Transverse colon (tissue), 4 donors: ENCODE results near the gene TRIP13. TPM values are rescaled to one million over a fixed set of nuclear protein-coding genes. Genes with fewer than 3 reads are reported as not detected.

Experiments
- DNase-seq: peaks from one replicate; pipeline ENCODE4 v3.0.0-alpha.2; 2019
- H3K27ac ChIP-seq, 4 donors: fragments of 200-600 bp; sonication (generic); 2 replicates each; pipeline ENCODE4 v1.5.1; 2016 to 2018; ENCODE audit warnings: inconsistent platforms in 4 of 4
- H3K27me3 ChIP-seq: fragments of 200-600 bp; sonication (generic); 2 replicates; pipeline ENCODE4 v1.5.1; 2017; ENCODE audit warnings: inconsistent platforms
- H3K36me3 ChIP-seq, 4 donors: fragments of 200-600 bp; sonication (generic); 2 replicates each; pipeline ENCODE4 v1.5.1; 2017 to 2019; ENCODE audit warnings: inconsistent platforms in 4 of 4
- H3K4me1 ChIP-seq, 4 donors: fragments of 200-600 bp; sonication (generic); 2 replicates each; pipeline ENCODE4 v1.5.1; 2017 to 2020; ENCODE audit warnings: inconsistent platforms in 4 of 4
- H3K4me3 ChIP-seq, 4 donors: fragments of 200-600 bp; sonication (generic); 1 replicate in 1 of 4; 2 replicates in 3 of 4; pipeline versions ENCODE4 v1.5.1 to v1.6.1; 2017 to 2019; ENCODE audit warnings: inconsistent platforms in 4 of 4
- H3K9me3 ChIP-seq, 2 donors: fragments of 200-600 bp; sonication (generic); 2 replicates each; pipeline ENCODE4 v1.5.1; 2017 to 2019; ENCODE audit warnings: inconsistent platforms in 2 of 2
- EP300 ChIP-seq: sonication (generic); formaldehyde crosslinking; IDR thresholded peaks from one replicate; pipeline ENCODE4 v1.6.1; 2017; ENCODE audit warnings: antibody characterized with exemption, low read depth
- POLR2A ChIP-seq: fragments of 450-650 bp; IDR thresholded peaks from one replicate; pipeline ENCODE4 v1.6.1; 2016; ENCODE audit warnings: antibody characterized with exemption, mild to moderate bottlenecking, moderate library complexity
- POLR2AphosphoS5 ChIP-seq, 3 donors: sonication (generic); formaldehyde crosslinking; IDR thresholded peaks; one replicate each; pipeline ENCODE4 v1.6.1; 2016; ENCODE audit warnings: antibody characterized with exemption in 3 of 3
- WGBS, 2 donors: methylation state at CpG; one replicate each; pipeline ENCODE4 v1.1.5; 2018; ENCODE audit warnings: low coverage in 1 of 2; 5-methylcytosine and 5-hydroxymethylcytosine counted together
- in situ Hi-C, 4 donors: fragments of 200-750 bp; cut with MboI; loops; one replicate each; pipeline versions ENCODE4 v1.15.0 to v1.15.1; 2017; ENCODE audit warnings: low sequenced_read_pairs in 3 of 4, low pct_ligation_motif_present in 1 of 4, low pct_unique_long_range_greater_than_20kb in 1 of 4
- intact Hi-C: fragments of 100-400 bp; cut with DNase I; formaldehyde crosslinking; loops from one replicate; pipeline ENCODE4 v1.15.1; 2023; ENCODE audit warnings: low total_unique reads
- total RNA-seq, 4 donors: library from RNA; depleted of rRNA; stranded (reverse); fragments of >200 nt; gene quantifications; one replicate each; pipeline ENCODE4 v1.1.0, GENCODE V29; 2016
- TF ChIP-seq, protein P1 (sequence below), 5 experiments: fragments of 200-600 bp in 3 of 5; fragments of 450-650 bp in 2 of 5; sonication (generic) in 3 of 5; IDR thresholded peaks; 1 replicate in 2 of 5; 2 replicates in 3 of 5; pipeline ENCODE4 v1.5.1; 2016 to 2017; ENCODE audit warnings: antibody characterized with exemption in 5 of 5, inconsistent platforms in 3 of 5, mild to moderate bottlenecking in 2 of 5, moderate library complexity in 1 of 5

TRIP13 gene
- total RNA-seq, 4 donors from 2014 or later = 0.41 to 4.1 (median 2.2) TPM; not detected in 1

GRCh38 chr5:962386-962785 is 69.7 kb downstream of the TRIP13 start:
- no peak for DNase-seq
- TF ChIP-seq POLR2AphosphoS5 (IDR thresholded peaks at IDR 0.05) (no peak), EP300 (no peak), POLR2A (no peak)
- TF ChIP-seq, protein P1, sequence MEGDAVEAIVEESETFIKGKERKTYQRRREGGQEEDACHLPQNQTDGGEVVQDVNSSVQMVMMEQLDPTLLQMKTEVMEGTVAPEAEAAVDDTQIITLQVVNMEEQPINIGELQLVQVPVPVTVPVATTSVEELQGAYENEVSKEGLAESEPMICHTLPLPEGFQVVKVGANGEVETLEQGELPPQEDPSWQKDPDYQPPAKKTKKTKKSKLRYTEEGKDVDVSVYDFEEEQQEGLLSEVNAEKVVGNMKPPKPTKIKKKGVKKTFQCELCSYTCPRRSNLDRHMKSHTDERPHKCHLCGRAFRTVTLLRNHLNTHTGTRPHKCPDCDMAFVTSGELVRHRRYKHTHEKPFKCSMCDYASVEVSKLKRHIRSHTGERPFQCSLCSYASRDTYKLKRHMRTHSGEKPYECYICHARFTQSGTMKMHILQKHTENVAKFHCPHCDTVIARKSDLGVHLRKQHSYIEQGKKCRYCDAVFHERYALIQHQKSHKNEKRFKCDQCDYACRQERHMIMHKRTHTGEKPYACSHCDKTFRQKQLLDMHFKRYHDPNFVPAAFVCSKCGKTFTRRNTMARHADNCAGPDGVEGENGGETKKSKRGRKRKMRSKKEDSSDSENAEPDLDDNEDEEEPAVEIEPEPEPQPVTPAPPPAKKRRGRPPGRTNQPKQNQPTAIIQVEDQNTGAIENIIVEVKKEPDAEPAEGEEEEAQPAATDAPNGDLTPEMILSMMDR (IDR thresholded peaks at IDR 0.05) = no peak
- Histone ChIP-seq H3K27me3 (peaks cover 5% of the 10 kb centered on the region), H3K4me3 (no peak overlapping the region), H3K9me3 (no peaks in the 10 kb centered on the region), H3K4me1 (peaks cover 0 to 10% (median 2%) of the 10 kb centered on the region in 4 donors), H3K36me3 (no peaks in the 10 kb centered on the region), H3K27ac (no peak overlapping the region)
- WGBS, 2 donors = 88 to 96% methylated on average over 6 to 15 of the region's 15 CpGs
- intact Hi-C loops (no loop called here), in situ Hi-C loops (no loop called here)

- H3K4me1 ChIP-seq = peaks cover 0 to 6% (median 0%) of the 10 kb centered on the region in 4 donors
- intact Hi-C loops = no loop called here
- no peak for TF ChIP-seq POLR2A
- no peak for TF ChIP-seq POLR2AphosphoS5 (IDR thresholded peaks at IDR 0.05)
- no peak for TF ChIP-seq EP300
- TF ChIP-seq, protein P1 (IDR thresholded peaks at IDR 0.05) = no peak
- H3K27ac ChIP-seq = peak overlapping the region in 1 of 4 donors; percentile 48
- in situ Hi-C loops = no loop called here
- 92% methylated on average over 8 of the region's 12 CpGs; no CpG with 5 or more reads in 1 of the 2 donors for WGBS, 2 donors
- no peak overlapping the region for H3K4me3 ChIP-seq
- H3K27me3 ChIP-seq = peaks cover 10% of the 10 kb centered on the region
- no peaks in the 10 kb centered on the region for H3K9me3 ChIP-seq
- no peaks in the 10 kb centered on the region for H3K36me3 ChIP-seq
- DNase-seq = no peak
Observed at GRCh38 chr5:962801-963200, 70.1 kb downstream of the TRIP13 start.

GRCh38 chr5:963310-963672 is 70.6 kb downstream of the TRIP13 start:
- Histone ChIP-seq H3K4me1 (peaks cover 0 to 5% (median 0%) of the 10 kb centered on the region in 4 donors), H3K4me3 (no peak overlapping the region), H3K36me3 (no peaks in the 10 kb centered on the region), H3K27me3 (peaks cover 14% of the 10 kb centered on the region), H3K9me3 (no peaks in the 10 kb centered on the region), H3K27ac (peak overlapping the region in 3 of 4 donors; percentile 34 to 48 (median 48))
- in situ Hi-C loops = no loop called here
- DNase-seq = no peak
- intact Hi-C loops = no loop called here
- 70 to 78% methylated on average over 2 to 10 of the region's 10 CpGs for WGBS, 2 donors
- TF ChIP-seq POLR2A (no peak), EP300 (no peak), POLR2AphosphoS5 (IDR thresholded peaks at IDR 0.05) (no peak)
- TF ChIP-seq, protein P1 (IDR thresholded peaks at IDR 0.05) = no peak

GRCh38 chr5:963673-964531 is 71.2 kb downstream of the TRIP13 start:
- H3K4me1 ChIP-seq = peaks cover 0 to 5% (median 0%) of the 10 kb centered on the region in 4 donors
- H3K4me3 ChIP-seq = no peak overlapping the region
- no peaks in the 10 kb centered on the region for H3K9me3 ChIP-seq
- no peak for DNase-seq
- peaks cover 18% of the 10 kb centered on the region for H3K27me3 ChIP-seq
- WGBS, 2 donors = 57% methylated on average over 30 of the region's 31 CpGs; no CpG with 5 or more reads in 1 of the 2 donors
- intact Hi-C loops = no loop called here
- in situ Hi-C loops = no loop called here
- TF ChIP-seq, protein P1 (IDR thresholded peaks at IDR 0.05) = no peak
- TF ChIP-seq EP300 (no peak), POLR2AphosphoS5 (IDR thresholded peaks at IDR 0.05) (no peak), POLR2A (no peak)
- no peaks in the 10 kb centered on the region for H3K36me3 ChIP-seq
- peak overlapping the region; percentile 34 to 48 (median 44) for H3K27ac ChIP-seq
